Mesenchymal stem cell (in vitro differentiated cells and primary cell): ENCODE data around the gene BPIFB1.

Experiments used
- DNase-seq: peaks from one replicate; pipeline ENCODE4 v3.0.0-alpha.2; 2013
- H2AFZ ChIP-seq: one replicate; pipeline ENCODE4 v1.6.1; 2013; ENCODE audit warnings: low read depth, mild to moderate bottlenecking, control low read depth, inconsistent platforms, low read length, moderate library complexity
- H2AK5ac ChIP-seq: 2 replicates; pipeline ENCODE4 v1.6.1; 2013; ENCODE audit warnings: low read length, moderate library complexity, mild to moderate bottlenecking, inconsistent platforms; ENCODE audit not compliant: severe bottlenecking
- H2BK120ac ChIP-seq: one replicate; pipeline ENCODE4 v1.6.1; 2013; ENCODE audit warnings: low read depth, mild to moderate bottlenecking, inconsistent platforms, low read length, moderate library complexity
- H2BK12ac ChIP-seq, 2 experiments: one replicate each; pipeline ENCODE4 v1.6.1; 2013; ENCODE audit warnings: inconsistent platforms in 2 of 2, low read length in 2 of 2, mild to moderate bottlenecking in 2 of 2, moderate library complexity in 2 of 2, control low read depth in 1 of 2
- H2BK15ac ChIP-seq: one replicate; pipeline ENCODE4 v1.6.1; 2013; ENCODE audit warnings: mild to moderate bottlenecking, low read depth, inconsistent platforms; ENCODE audit not compliant: poor library complexity, severe bottlenecking
- H2BK5ac ChIP-seq: 2 replicates; pipeline ENCODE4 v1.6.1; 2013; ENCODE audit warnings: low read depth, mild to moderate bottlenecking, low read length, control low read depth, inconsistent platforms; ENCODE audit not compliant: poor library complexity, severe bottlenecking
- H3K14ac ChIP-seq, 2 experiments: one replicate each; pipeline ENCODE4 v1.6.1; 2013; ENCODE audit warnings: inconsistent platforms in 2 of 2, low read length in 2 of 2, control low read depth in 1 of 2, mild to moderate bottlenecking in 1 of 2, moderate library complexity in 1 of 2
- H3K18ac ChIP-seq, 2 experiments: one replicate each; pipeline ENCODE4 v1.6.1; 2013; ENCODE audit warnings: inconsistent platforms in 2 of 2, low read length in 2 of 2, control low read depth in 1 of 2, low read depth in 1 of 2, mild to moderate bottlenecking in 1 of 2
- H3K23ac ChIP-seq, 2 experiments: one replicate each; pipeline ENCODE4 v1.6.1; 2013; ENCODE audit warnings: inconsistent platforms in 2 of 2, low read length in 2 of 2, mild to moderate bottlenecking in 2 of 2, moderate library complexity in 2 of 2, control low read depth in 1 of 2
- H3K27ac ChIP-seq: 2 replicates; pipeline ENCODE4 v1.5.1; 2013; ENCODE audit warnings: mild to moderate bottlenecking, moderate library complexity, low read length, control low read depth, inconsistent platforms; ENCODE audit not compliant: poor library complexity, severe bottlenecking
- H3K27me3 ChIP-seq, 2 experiments: 2 replicates each; pipeline versions ENCODE4 v1.6.1 to v1.7.0; 2013; ENCODE audit warnings: low read length in 2 of 2, mild to moderate bottlenecking in 2 of 2, moderate library complexity in 2 of 2, control low read depth in 1 of 2, inconsistent platforms in 1 of 2; ENCODE audit not compliant: control insufficient read depth in 1 of 2, insufficient read depth in 1 of 2
- H3K36me3 ChIP-seq, 2 experiments: 2 replicates each; pipeline versions ENCODE4 v1.6.1 to v1.7.0; 2013; ENCODE audit warnings: low read length in 2 of 2, control low read depth in 1 of 2, inconsistent platforms in 1 of 2, low read depth in 1 of 2, mild to moderate bottlenecking in 1 of 2; ENCODE audit not compliant: insufficient read depth in 2 of 2, control insufficient read depth in 1 of 2
- H3K4ac ChIP-seq, 2 experiments: one replicate each; pipeline ENCODE4 v1.6.1; 2013; ENCODE audit warnings: inconsistent platforms in 2 of 2, low read length in 2 of 2, mild to moderate bottlenecking in 2 of 2, moderate library complexity in 2 of 2, control low read depth in 1 of 2, low read depth in 1 of 2
- H3K4me1 ChIP-seq: 2 replicates; pipeline ENCODE4 v1.6.1; 2013; ENCODE audit warnings: low read depth, low read length, control low read depth; ENCODE audit not compliant: control insufficient read depth, insufficient read depth
- H3K4me2 ChIP-seq: 2 replicates; pipeline ENCODE4 v1.6.1; 2013; ENCODE audit warnings: low read length, mild to moderate bottlenecking, inconsistent platforms; ENCODE audit not compliant: poor library complexity, severe bottlenecking
- H3K4me3 ChIP-seq, 2 experiments: 2 replicates each; pipeline versions ENCODE4 v1.5.1 to v1.7.0; 2013; ENCODE audit warnings: low read length in 2 of 2, mild to moderate bottlenecking in 2 of 2, control low read depth in 1 of 2, low read depth in 1 of 2; ENCODE audit not compliant: insufficient read depth in 1 of 2
- H3K79me1 ChIP-seq: replicated peaks from 2 replicates; pipeline ENCODE4 v1.6.1; 2013; ENCODE audit warnings: mild to moderate bottlenecking, control low read depth, low read length, inconsistent platforms; ENCODE audit not compliant: poor library complexity, severe bottlenecking
- H3K9ac ChIP-seq: 2 replicates; pipeline ENCODE4 v1.7.0; 2013; ENCODE audit warnings: mild to moderate bottlenecking, low read length, moderate library complexity
- H3K9me3 ChIP-seq: 2 replicates; pipeline ENCODE4 v1.7.0; 2013; ENCODE audit warnings: mild to moderate bottlenecking, low read length; ENCODE audit not compliant: control insufficient read depth
- H4K8ac ChIP-seq: one replicate; pipeline ENCODE4 v1.6.1; 2013; ENCODE audit warnings: inconsistent platforms, mild to moderate bottlenecking, low read length, moderate library complexity
- H4K91ac ChIP-seq: one replicate; pipeline ENCODE4 v1.6.1; 2013; ENCODE audit warnings: mild to moderate bottlenecking, low read length, inconsistent platforms
- WGBS: methylation state at CpG from one replicate; pipeline ENCODE4 v1.1.7; 2013; ENCODE audit warnings: mixed read lengths; 5-methylcytosine and 5-hydroxymethylcytosine counted together

Gene BPIFB1

DNA sequence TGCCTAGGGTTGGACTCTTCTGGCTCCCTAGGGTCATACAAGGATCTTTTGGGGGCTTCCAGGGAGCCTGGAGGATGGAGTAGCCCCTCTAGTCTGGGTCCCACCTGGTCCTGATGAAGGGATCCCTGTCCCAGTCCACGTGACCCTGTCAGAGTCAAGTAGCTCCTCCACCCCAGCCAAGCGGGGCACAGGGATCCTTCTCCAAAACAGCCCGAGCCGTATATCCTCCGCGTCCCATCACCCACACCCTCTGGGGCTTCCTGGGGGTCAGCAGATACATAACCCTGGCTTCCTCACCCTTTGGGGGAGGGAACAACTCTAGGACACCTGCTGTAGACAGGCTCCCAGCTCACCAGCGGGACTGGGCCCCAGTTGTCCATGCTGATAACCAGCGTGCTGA lies 28.0 kb downstream of the BPIFB1 start:
- no peak for DNase-seq
- Histone ChIP-seq H3K14ac (no peak overlapping the region), H3K23ac (no peak overlapping the region), H3K36me3 (no peaks in the 10 kb centered on the region), H3K27me3 (peaks cover 15 to 28% of the 10 kb centered on the region in 2 experiments), H2AK5ac (no peak overlapping the region), H4K91ac (no peak overlapping the region), H2AFZ (no peak overlapping the region), H3K4me1 (no peaks in the 10 kb centered on the region), H3K4me3 (no peak overlapping the region), H3K4ac (no peak overlapping the region), H2BK120ac (no peak overlapping the region), H3K4me2 (no peak overlapping the region), H3K9ac (no peak overlapping the region), H3K79me1 (no peaks in the 10 kb centered on the region), H3K27ac (no peak overlapping the region), H4K8ac (no peak overlapping the region), H3K18ac (no peak overlapping the region), H2BK15ac (no peak overlapping the region), H2BK12ac (no peak overlapping the region), H2BK5ac (no peak overlapping the region), H3K9me3 (no peaks in the 10 kb centered on the region)
- WGBS: 85% methylated on average over 8 of the region's 8 CpGs

DNA sequence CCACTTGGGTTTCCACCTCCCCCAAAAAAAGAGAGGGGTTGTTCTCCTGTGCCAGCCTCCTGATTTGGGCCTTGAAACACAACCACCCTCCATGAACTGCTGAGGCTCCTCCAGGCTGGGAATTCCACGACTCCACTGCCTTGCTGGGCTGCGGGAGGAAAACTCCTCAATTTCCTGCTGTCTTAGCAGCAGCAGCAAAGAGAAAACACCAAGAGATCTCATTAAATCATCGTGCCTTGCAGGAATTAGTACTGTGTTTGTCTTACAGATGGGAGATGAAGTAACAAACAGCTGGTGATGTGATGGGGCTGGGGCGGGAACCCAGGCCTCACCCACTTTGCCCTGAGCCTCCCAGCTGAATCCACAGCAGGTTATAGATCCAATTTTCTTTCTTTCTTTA lies 29.0 kb downstream of the BPIFB1 start:
- no peak overlapping the region for H4K91ac ChIP-seq
- no peak overlapping the region for H3K4me3 ChIP-seq
- H4K8ac ChIP-seq: no peak overlapping the region
- no peak overlapping the region for H2BK120ac ChIP-seq
- no peaks in the 10 kb centered on the region for H3K4me1 ChIP-seq
- H3K27ac ChIP-seq: no peak overlapping the region
- no peak overlapping the region for H3K4me2 ChIP-seq
- peaks cover 15 to 38% of the 10 kb centered on the region in 2 experiments for H3K27me3 ChIP-seq
- no peak overlapping the region for H2AFZ ChIP-seq
- no peak overlapping the region for H3K9ac ChIP-seq
- 74% methylated on average over 3 of the region's 4 CpGs for WGBS
- H3K9me3 ChIP-seq: no peaks in the 10 kb centered on the region
- no peaks in the 10 kb centered on the region for H3K79me1 ChIP-seq
- no peak overlapping the region for H3K4ac ChIP-seq
- no peak overlapping the region for H2BK12ac ChIP-seq
- no peak for DNase-seq
- no peak overlapping the region for H2BK15ac ChIP-seq
- H3K14ac ChIP-seq: no peak overlapping the region
- H3K23ac ChIP-seq: no peak overlapping the region
- no peak overlapping the region for H2AK5ac ChIP-seq
- no peak overlapping the region for H3K18ac ChIP-seq
- H2BK5ac ChIP-seq: no peak overlapping the region
- no peaks in the 10 kb centered on the region for H3K36me3 ChIP-seq

DNA sequence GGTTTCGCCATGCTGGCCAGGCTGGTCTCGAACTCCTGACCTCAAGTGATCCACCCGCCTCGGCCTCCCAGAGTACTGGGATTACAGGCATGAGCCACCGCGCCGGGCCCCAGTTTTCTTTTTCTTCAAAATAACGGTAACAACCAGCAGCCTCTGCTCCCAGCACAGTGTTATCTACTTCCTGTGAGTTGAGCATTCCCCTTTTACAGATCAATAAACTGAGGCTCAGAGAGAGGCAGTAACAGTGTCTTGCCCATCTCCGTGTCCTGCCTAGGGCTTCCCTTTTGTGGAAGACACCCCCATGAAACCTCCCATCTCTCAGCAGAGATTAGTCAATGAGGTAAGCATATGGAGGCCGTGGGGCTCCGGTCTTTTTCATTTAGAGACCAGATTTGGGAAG lies 29.6 kb downstream of the BPIFB1 start:
- Histone ChIP-seq H2BK120ac (no peak overlapping the region), H2AFZ (no peak overlapping the region), H3K4me2 (no peak overlapping the region), H3K9ac (no peak overlapping the region), H4K91ac (no peak overlapping the region), H3K18ac (no peak overlapping the region), H2BK5ac (no peak overlapping the region), H2BK15ac (no peak overlapping the region), H3K79me1 (no peaks in the 10 kb centered on the region), H4K8ac (no peak overlapping the region), H3K4me1 (no peaks in the 10 kb centered on the region), H2BK12ac (no peak overlapping the region), H2AK5ac (no peak overlapping the region), H3K4me3 (no peak overlapping the region), H3K27ac (no peak overlapping the region), H3K23ac (no peak overlapping the region), H3K36me3 (no peaks in the 10 kb centered on the region), H3K4ac (no peak overlapping the region), H3K14ac (no peak overlapping the region), H3K9me3 (no peaks in the 10 kb centered on the region), H3K27me3 (peaks cover 20 to 44% of the 10 kb centered on the region in 2 experiments)
- WGBS: 94% methylated on average over 11 of the region's 11 CpGs
- DNase-seq: no peak

DNA sequence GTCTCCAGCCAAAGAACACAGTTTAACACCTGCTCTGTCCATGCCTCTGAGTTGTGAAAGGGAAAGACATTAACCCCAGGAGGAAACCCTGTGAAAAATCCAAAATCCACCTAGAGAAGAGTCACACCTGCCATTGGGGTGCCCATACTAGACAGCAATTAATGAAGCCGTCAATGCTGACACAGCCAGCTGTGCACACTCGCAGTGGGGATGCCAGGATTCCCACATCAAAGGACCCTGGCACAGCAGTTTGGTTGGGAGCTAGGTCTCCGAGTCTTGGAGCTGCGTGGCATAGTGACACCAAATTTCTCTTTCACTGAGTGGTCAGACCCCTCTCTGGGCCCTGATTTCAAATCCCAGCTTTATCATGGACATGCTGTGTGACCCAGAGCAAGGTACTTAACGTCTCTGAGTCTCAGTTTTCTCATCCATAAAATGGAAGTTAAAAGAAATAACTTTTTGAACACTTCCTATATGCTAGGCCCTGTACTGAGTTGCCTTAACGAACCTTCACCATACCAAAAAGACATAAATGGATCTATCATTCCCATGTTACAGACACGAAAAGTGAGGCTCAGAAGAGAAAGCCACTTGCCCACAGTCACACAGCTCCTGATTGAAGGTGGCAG lies 30.8 kb downstream of the BPIFB1 start:
- Histone ChIP-seq H3K79me1 (no peaks in the 10 kb centered on the region), H2BK12ac (peak overlapping the region in 1 of 2 experiments; percentile 52), H3K18ac (no peak overlapping the region), H2BK5ac (no peak overlapping the region), H3K14ac (no peak overlapping the region), H3K9ac (no peak overlapping the region), H3K9me3 (no peaks in the 10 kb centered on the region), H2AK5ac (no peak overlapping the region), H2AFZ (no peak overlapping the region), H4K8ac (no peak overlapping the region), H2BK120ac (no peak overlapping the region), H2BK15ac (no peak overlapping the region), H3K4me3 (no peak overlapping the region), H3K27me3 (peaks cover 29 to 56% of the 10 kb centered on the region in 2 experiments), H4K91ac (no peak overlapping the region), H3K4ac (no peak overlapping the region), H3K4me1 (no peaks in the 10 kb centered on the region), H3K4me2 (no peak overlapping the region), H3K27ac (no peak overlapping the region), H3K36me3 (no peaks in the 10 kb centered on the region), H3K23ac (no peak overlapping the region)
- no peak for DNase-seq
- WGBS: 75% methylated on average over 7 of the region's 7 CpGs
